CD4-positive, alpha-beta T cell treated with Interleukin-17A for 1 hour (primary cell): ENCODE data around the gene ZFP3.
"Not testable (repeated sequence)": the region's sequence is repeated elsewhere in the genome, so short reads cannot be mapped to it uniquely, and the experiment has no call there.

Experiments used
- DNase-seq: peaks from one replicate; pipeline ENCODE4 v3.0.0-alpha.2; 2020

Gene ZFP3

DNA sequence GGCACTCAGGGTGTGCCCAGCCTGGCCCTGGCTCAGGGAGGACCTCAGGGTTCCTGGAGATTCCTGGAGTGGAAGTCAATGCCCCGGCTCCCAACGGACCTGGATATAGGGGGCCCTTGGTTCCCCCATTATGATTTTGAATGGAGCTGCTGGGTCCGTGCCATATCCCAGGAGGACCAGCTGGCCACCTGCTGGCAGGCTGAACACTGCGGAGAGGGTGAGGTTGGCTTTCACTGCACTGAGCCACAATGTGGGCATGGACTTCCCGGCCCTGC, 61.1 kb downstream of the ZFP3 start:
- DNase-seq = no peak

DNA sequence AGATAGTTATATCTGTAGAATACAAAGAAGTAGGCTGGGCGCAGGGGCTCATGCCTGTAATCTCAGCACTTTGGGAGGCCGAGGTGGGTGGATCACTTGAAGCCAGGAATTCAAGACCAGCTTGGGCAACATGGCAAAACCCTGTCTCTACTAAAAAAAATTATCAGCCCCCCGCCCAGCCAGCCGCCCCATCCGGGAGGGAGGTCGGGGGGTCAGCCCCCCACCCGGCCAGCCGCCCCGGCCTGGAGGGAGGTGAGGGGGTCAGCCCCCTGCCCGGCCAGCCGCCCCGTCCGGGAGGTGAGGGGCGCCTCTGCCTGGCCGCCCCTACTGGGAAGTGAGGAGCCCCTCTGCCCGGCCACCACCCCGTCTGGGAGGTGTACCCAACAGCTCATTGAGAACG, 64.6 kb downstream of the ZFP3 start:
- DNase-seq = not testable (repeated sequence)
